HG03354 (cell line): ENCODE results near the gene TRIML2.
"Not testable (repeated sequence)": the region's sequence is repeated elsewhere in the genome, so short reads cannot be mapped to it uniquely, and the experiment has no call there.

Experiments used
- ATAC-seq: cut with Tn5 transposase; IDR thresholded peaks from one replicate; pipeline ENCODE4 v1.9.1; 2021; ENCODE audit warnings: mild to moderate bottlenecking; ENCODE audit not compliant: unreplicated experiment, poor library complexity, severe bottlenecking

TRIML2 gene

DNA sequence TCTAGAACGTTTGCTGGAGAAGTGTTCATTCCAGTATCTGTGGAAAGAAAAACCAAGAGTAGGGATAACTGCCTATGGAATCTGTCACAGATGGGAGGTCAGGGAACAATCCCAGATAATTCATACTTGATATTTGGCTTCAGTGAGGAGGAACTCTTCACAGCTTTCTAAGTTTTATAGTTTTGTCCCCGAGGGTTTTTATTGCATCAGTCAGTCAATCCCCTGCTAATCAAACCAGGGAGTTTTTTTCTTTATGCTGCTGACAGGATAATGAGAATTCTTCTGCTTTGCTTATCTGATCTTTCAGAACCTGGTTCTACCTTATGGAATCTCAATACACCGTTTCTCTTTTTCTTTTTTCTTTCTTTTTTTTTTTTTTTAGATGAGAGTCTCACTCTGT is 633 bp upstream of the TRIML2 start:
- ATAC-seq = no peak

DNA sequence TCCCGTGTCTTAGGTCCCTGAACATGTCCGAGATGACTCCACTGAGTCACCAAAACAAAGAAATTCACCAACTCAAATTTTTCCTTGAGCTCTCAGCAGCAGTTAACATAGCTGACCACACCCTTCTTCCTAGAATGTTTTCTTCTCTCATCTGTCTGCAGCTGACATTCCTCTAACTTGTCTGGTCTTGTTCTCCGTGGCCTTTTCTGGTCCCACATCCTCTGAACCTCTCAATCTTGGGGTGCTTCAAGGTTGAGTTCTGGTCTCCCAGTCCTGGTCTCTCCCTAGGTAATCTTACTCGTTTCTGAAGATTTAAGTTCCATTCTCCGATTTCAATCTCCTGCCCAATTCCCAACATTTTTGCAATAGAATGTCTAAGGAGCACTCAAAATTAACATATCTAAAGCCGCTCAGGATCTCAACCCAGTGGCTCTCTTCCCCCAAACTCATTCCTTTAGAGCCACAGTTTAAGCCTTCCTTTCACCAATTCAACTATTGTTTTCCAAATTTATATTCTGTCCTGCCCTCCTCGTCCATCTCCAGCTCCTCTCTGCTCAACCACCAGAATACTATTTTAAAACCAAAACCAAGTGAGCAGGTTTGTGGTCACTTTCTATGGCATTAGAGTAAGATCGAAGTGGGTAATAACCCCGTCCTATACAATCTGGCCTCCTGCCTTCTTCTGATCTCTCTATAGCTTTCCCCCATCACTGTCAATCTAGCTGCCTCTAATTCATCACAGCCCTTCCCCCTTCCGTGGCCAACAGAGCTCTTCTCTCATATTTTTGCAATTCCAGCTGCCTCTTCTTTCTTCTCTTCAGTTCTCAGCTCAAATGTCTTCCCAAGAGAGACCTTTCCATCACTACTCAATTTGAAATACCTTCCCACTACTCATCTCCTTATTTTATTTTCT is 1.2 kb downstream of the TRIML2 start:
- ATAC-seq = no peak

DNA sequence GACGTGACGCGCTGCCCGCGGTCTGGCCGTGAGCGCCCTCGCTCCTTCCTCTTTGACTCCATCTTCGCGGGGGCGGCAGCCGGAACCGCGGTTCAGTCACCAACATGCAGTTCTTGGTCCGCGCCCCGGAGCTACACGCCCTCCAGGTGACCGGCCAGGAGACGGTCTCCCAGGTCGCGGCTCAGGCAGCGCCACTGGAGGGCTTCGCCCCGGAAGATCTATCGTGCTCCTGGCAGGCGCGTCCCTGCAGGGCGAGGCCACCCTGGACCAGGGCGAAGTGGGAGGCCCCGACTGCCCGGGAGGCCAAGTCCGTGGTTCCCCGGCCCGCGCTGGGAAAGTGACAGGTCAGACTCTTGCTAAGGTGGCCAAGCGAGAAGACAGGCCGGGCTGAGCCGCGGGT is 2.9 kb downstream of the TRIML2 start:
- ATAC-seq = no peak

DNA sequence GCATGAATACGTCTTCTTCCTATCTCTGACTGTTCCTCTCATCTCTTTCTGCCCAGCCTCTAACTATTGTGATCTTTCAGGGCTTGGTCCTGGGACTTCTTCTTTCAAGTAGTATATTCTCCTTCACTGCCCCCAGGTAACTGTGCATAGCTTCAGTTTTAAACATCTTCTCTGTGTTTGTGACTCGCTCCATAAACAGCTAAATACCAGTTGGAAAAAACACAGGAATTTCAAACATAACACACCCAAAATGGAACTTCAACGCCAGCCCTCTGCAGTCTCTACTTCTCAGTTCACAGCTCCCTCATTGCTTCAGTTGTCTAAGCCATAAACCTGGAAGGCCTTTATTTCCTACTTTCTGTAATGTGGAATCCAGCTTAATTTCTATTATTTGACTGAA is 16.6 kb downstream of the TRIML2 start:
- ATAC-seq = no peak

DNA sequence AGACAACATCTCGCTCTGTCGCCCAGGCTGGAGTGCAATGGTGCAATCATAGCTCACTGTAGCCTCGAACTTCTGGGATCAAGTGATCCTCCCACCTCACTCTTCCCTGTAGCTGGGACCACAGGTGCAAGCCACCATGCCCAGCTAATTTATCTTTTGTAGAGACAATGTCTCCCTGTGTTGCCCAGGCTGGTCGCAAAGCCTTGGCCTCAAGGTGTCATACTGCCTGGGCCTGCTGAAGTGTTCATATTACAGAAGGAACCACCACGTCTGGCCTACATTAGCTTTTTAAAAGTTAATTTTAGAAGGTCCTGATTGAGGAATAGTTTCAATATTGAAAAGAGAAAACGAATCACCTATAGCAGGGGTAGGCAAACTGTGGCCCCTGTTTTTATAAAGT is 22.5 kb downstream of the TRIML2 start:
- no peak for ATAC-seq

DNA sequence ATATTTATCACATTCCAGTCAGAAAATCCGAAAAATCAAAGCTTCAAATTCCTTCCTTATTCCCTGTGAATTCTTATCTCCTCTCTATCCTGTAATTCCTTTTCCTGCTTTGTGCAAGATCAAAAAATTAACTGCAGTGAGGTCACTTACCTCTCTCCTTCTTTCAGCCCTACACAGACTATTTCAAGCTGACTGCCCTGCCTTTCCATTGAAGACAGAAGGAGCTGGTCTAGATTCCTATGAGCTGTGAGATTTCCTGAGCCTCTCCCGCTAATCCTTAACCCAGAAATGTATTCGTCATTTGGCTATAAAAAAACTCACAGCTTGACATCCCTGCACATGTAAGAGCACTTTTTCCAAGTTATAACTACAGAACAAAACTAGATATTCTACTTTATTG is 26.6 kb downstream of the TRIML2 start:
- no peak for ATAC-seq

DNA sequence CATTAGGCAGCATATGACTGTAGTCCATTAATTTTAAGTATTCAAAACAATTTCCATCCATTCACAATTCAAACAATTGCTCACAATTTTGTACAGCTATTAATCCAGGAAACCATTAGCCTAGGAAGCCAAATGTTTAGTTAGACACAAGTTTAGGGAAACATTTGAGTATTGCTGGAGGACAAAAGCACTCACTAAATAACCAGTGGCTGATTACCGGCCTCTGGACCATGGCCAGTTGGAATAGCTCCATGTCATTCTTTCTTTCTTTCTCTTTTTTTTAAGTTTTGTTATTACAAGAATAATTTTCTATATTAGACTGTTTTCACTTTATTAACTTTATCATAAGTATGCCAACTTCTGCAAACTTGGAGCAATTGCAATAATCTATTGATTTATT is 31.3 kb downstream of the TRIML2 start:
- no peak for ATAC-seq

DNA sequence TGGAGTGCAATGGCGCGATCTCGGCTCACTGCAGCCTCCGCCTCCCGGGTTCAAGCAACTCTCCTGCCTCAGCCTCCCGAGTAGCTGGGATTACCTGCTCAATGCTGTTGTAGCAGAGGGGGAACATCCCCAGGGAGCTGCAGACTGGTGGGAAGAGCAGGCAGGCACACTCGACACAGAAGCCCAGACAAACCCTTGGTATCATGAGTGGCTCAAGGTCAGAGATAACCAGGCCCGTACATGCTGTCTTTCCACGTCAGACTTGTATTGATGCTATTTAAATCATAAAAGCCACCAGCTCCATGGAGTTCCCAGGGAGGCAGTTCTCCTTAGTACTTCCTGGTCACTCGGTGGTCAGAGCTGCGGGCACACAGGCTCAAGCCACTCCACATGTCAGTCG is 33.2 kb downstream of the TRIML2 start:
- no peak for ATAC-seq

DNA sequence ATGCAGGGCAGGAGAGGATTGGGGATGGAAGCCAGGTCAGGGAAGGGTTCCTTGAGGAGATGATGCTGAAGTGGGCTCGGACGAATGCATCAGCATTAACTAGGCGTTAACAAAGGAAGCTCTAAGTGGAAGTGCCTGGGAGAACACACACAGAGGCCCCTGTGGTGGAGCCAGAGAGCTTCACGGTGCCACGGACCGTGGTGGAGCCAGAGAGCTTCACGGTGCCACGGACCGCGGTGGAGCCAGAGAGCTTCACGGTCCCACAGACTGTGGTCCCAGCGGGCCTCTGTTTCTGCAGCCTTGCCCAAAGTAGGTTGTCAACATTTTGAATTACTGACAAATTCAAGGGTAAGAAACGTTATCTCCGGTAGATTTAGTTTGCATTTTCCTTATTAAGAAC is 48.3 kb downstream of the TRIML2 start:
- ATAC-seq = no peak

DNA sequence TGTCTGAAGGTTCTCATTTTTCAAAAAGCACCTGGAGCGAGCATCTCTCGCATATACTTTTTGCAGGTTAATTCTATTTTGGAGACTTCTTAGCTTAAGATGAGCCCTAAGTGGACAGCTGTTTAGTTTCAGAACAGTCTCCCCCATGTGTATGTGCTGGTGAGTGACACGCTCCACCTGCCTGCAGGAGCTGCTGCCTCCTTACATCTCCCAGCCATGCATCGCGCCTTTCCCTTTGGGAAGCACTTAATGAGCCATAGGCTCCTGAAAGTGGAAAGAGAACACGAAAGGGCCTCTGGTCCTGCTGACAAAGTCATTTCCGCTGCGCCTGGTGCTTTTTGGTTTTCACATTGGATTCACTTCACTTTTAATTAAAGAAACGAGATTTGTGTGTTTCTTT is 56.1 kb downstream of the TRIML2 start:
- ATAC-seq = no peak

DNA sequence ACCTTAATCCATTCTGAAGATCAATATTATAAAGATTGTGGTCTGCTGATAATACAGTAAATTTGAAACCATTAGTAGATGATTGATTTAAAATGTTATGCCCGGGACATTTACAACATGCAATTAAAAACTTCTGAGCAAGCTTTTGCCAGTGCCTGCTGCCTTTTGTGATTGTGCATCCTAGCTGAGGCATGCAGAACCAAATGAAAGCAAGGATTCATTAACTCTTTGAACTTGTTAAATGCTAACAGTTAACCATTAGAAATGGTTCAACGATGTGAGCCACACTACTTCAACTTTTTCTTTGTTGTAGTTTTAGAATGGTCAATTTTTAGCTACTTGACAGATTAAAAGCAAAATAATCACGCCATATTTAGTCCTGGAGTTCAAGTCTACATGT is 62.7 kb downstream of the TRIML2 start:
- ATAC-seq = no peak

DNA sequence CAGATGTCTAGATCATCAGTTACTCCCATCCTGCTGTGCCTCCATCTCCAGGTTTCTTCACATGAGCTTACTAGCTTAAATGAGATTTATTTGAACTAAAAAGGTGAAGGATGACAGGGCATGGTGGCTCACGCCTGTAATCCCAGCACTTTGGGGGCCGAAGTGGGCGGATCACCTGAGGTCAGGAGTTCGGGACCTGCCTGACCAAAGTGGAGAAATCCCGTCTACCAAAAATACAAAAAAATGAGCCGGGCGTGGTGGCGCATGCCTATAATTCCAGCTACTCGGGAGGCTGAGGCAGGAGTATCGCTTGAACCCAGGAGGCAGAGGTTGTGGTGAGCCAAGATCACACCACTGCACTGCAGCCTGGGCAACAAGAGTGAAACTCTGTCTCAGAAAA is 63.9 kb downstream of the TRIML2 start:
- ATAC-seq = not testable (repeated sequence)

DNA sequence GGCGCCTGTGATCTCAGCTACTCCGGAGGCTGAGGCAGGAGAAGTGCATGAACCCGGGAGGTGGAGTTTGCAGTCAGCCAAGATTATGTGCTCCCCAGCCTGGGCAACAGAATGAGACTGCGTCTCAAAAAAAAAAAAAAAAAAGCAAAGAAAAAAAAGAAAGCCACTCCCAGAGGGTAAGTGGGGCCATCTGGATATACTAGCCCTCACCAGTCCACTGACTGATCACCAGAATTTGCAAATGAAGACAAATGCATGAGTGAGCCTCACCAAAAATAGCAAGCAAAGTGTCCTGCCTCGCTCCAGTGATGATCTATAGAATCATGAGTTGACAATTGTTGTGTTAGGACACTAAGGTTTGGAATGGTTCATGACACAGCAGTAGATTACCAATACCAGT is 66.2 kb downstream of the TRIML2 start:
- ATAC-seq = no peak

DNA sequence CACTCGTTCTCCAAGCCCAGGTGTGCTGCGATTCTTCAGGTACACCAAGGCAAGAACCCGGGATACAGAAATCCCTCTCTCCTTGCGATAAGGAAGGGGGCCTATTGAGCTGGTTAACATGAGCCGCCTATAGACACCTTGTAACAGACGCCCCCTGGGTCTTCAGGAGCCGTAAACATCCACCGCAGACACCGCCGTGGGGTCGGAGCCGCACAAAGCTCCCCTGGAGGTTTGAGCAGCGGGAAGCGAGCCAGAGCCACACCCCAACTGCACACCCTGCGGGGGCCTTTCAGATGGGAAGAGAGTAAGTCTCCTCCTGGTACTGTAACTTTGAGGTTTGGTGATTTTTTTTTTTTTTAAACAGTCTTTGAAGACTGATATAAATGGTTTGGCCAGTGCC is 67.2 kb downstream of the TRIML2 start:
- no peak for ATAC-seq

DNA sequence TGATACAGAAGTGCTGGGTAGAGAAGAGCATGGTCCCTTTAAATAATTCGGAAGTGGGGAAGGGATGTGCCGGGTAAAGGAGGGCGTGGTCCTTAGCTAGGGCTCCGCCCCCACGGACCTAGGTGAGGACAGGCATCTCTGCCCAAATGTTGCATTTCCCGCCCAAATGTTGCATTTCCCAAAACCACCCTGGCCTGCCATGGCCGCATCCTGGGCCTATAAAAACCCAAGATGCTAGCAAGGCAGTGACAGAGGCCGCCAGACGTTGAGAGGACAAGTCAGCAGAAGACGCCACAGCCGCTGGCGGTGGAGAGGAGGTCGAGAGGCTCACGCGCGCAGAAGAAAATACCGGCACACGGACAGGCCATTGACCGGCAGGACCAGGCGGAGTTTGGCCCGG is 67.7 kb downstream of the TRIML2 start:
- no peak for ATAC-seq
